Measurements from ENCODE around the gene NBPF1. TPM values are rescaled to one million over a fixed set of nuclear protein-coding genes. Genes with fewer than 3 reads are reported as not detected.

NBPF1 gene
- total and polyA plus RNA-seq, 9 of the 15 experiments (the other 6 are each of a cell fraction or from before 2014, with no cell fraction given) = 5.2 to 42.6 (median 24.1) TPM

DNA sequence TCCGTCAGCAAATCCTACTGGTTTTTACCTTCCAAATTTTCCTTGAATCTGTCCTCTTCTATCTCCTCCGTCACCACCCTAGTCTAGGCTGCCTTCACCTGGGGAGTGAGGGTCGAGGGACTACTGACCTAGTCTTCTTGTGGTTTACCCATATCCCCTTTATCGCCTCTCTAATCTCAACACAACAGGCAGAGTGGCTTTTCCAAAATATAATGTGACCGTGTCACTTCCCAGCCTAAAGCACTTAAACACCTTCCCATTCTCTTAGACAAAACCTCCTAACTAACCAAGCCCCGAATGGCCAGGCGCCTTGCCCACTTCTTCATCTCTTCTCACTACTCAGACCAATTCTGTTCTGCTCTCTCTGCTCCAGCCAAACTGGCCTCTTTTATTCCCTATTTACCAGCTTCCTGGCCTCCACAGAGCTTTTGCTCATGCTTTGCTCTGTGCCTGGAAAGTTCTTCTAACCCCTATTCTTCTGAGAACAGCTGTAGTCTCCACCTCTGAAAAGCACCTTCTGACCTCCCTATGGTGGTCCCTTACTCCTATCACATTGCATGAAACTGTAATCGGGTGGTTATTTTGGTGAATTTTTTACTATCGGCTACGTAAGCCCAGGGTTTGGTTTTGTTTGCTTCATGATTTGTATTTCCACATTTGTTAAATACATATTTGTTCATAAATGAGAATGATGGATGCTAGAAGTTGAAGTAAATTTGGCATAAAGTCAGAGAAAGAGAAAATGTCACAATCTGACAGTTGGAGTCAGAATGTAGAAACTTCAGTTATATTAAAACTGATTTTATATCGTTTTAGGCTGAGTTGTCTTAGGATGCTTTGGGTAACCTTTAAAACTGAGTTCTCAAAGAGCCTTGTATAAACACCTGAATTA lies 1.2 kb upstream of the NBPF1 start (continued):
- TF ChIP-seq, protein P1, sequence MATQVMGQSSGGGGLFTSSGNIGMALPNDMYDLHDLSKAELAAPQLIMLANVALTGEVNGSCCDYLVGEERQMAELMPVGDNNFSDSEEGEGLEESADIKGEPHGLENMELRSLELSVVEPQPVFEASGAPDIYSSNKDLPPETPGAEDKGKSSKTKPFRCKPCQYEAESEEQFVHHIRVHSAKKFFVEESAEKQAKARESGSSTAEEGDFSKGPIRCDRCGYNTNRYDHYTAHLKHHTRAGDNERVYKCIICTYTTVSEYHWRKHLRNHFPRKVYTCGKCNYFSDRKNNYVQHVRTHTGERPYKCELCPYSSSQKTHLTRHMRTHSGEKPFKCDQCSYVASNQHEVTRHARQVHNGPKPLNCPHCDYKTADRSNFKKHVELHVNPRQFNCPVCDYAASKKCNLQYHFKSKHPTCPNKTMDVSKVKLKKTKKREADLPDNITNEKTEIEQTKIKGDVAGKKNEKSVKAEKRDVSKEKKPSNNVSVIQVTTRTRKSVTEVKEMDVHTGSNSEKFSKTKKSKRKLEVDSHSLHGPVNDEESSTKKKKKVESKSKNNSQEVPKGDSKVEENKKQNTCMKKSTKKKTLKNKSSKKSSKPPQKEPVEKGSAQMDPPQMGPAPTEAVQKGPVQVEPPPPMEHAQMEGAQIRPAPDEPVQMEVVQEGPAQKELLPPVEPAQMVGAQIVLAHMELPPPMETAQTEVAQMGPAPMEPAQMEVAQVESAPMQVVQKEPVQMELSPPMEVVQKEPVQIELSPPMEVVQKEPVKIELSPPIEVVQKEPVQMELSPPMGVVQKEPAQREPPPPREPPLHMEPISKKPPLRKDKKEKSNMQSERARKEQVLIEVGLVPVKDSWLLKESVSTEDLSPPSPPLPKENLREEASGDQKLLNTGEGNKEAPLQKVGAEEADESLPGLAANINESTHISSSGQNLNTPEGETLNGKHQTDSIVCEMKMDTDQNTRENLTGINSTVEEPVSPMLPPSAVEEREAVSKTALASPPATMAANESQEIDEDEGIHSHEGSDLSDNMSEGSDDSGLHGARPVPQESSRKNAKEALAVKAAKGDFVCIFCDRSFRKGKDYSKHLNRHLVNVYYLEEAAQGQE (IDR thresholded peaks at IDR 0.05; ENCODE audit: borderline replicate concordance) = no peak
- TF ChIP-seq, protein P1 (CRISPR knock-in tag; IDR thresholded peaks at IDR 0.05; ENCODE audit: low read depth) = 0 out of 2 replicates have a peak, but pooled peaks have one; percentile 69
- TF ChIP-seq HDAC3 (IDR thresholded peaks at IDR 0.05; ENCODE audit: borderline replicate concordance, partially characterized antibody) (no peak), TEAD1 (CRISPR knock-in tag; IDR thresholded peaks at IDR 0.05) (0 out of 4 replicates have a peak, but pooled peaks of 1 of the 2 experiments have one; percentile 59), DPF2 (IDR thresholded peaks at IDR 0.05) (no peak), NR4A1 (CRISPR knock-in tag; IDR thresholded peaks at IDR 0.05) (peak; percentile 79), NR4A1 (tag; IDR thresholded peaks at IDR 0.05) (peak; percentile 51; the same call in 1 of the 2 replicates), ZBTB9 (CRISPR knock-in tag; IDR thresholded peaks at IDR 0.05) (peak; percentile 90), KLF13 (tag; IDR thresholded peaks at IDR 0.05; ENCODE audit: borderline replicate concordance, low read depth) (no peak), NFATC3 (IDR thresholded peaks at IDR 0.05) (no peak), SLC30A9 (CRISPR knock-in tag; IDR thresholded peaks at IDR 0.05) (peak; percentile 79; the same call in 1 of the 2 replicates)
- TF ChIP-seq, protein P2, sequence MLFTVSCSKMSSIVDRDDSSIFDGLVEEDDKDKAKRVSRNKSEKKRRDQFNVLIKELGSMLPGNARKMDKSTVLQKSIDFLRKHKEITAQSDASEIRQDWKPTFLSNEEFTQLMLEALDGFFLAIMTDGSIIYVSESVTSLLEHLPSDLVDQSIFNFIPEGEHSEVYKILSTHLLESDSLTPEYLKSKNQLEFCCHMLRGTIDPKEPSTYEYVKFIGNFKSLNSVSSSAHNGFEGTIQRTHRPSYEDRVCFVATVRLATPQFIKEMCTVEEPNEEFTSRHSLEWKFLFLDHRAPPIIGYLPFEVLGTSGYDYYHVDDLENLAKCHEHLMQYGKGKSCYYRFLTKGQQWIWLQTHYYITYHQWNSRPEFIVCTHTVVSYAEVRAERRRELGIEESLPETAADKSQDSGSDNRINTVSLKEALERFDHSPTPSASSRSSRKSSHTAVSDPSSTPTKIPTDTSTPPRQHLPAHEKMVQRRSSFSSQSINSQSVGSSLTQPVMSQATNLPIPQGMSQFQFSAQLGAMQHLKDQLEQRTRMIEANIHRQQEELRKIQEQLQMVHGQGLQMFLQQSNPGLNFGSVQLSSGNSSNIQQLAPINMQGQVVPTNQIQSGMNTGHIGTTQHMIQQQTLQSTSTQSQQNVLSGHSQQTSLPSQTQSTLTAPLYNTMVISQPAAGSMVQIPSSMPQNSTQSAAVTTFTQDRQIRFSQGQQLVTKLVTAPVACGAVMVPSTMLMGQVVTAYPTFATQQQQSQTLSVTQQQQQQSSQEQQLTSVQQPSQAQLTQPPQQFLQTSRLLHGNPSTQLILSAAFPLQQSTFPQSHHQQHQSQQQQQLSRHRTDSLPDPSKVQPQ (CRISPR knock-in tag; IDR thresholded peaks at IDR 0.05; ENCODE audit: borderline replicate concordance) = peak; percentile 80; the same call in 1 of the 2 replicates
- TF ChIP-seq, protein P3, sequence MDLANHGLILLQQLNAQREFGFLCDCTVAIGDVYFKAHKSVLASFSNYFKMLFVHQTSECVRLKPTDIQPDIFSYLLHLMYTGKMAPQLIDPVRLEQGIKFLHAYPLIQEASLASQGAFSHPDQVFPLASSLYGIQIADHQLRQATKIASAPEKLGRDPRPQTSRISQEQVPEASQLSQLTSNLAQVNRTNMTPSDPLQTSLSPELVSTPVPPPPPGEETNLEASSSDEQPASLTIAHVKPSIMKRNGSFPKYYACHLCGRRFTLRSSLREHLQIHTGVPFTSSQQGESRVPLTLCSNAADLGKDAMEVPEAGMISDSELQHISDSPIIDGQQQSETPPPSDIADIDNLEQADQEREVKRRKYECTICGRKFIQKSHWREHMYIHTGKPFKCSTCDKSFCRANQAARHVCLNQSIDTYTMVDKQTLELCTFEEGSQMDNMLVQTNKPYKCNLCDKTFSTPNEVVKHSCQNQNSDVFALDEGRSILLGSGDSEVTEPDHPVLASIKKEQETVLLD (IDR thresholded peaks at IDR 0.05) = no peak
